Epithelial cell of proximal tubule (primary cell): Measurements from ENCODE around the gene TAS1R3. TPM values are rescaled to one million over a fixed set of nuclear protein-coding genes. Genes with fewer than 3 reads are reported as not detected.

Experiments
- DNase-seq: peaks from one replicate; pipeline ENCODE4 v3.0.0-alpha.2; 2011; ENCODE audit warnings: low read depth
- H3K4me3 ChIP-seq: 2 replicates; pipeline ENCODE4 v1.5.1; 2011; ENCODE audit warnings: low read depth, mild to moderate bottlenecking, low read length
- CTCF ChIP-seq: conservative IDR thresholded peaks from 2 replicates; pipeline ENCODE4 v1.5.1; 2012; ENCODE audit warnings: low read depth, mild to moderate bottlenecking, low read length
- total RNA-seq: library from RNA; depleted of rRNA; stranded (reverse); fragments of >200 nt; gene quantifications from 2 replicates; pipeline ENCODE4 v1.2.3, GENCODE V29; 2015

Gene TAS1R3
- total RNA-seq, 1 donor from 2014 or later, result not detected

- no peak for DNase-seq
- TF ChIP-seq CTCF, result peak; percentile 63
- H3K4me3 ChIP-seq, result no peak overlapping the region
Observed at GRCh38 chr1:1291548-1292441, 39.3 kb upstream of the TAS1R3 start.

GRCh38 chr1:1292442-1292779 is 38.7 kb upstream of the TAS1R3 start:
- no peak overlapping the region for H3K4me3 ChIP-seq
- TF ChIP-seq CTCF, result no peak
- no peak for DNase-seq

- no peak for TF ChIP-seq CTCF
- no peak for DNase-seq
- H3K4me3 ChIP-seq, result no peak overlapping the region
Observed at GRCh38 chr1:1292851-1293250, 38.2 kb upstream of the TAS1R3 start.

GRCh38 chr1:1293263-1294249 is 37.5 kb upstream of the TAS1R3 start:
- no peak overlapping the region for H3K4me3 ChIP-seq
- no peak for DNase-seq
- no peak for TF ChIP-seq CTCF

GRCh38 chr1:1294250-1294890 is 36.7 kb upstream of the TAS1R3 start:
- no peak overlapping the region for H3K4me3 ChIP-seq
- DNase-seq, result no peak
- TF ChIP-seq CTCF, result no peak

GRCh38 chr1:1295154-1295923 is 35.7 kb upstream of the TAS1R3 start:
- H3K4me3 ChIP-seq, result no peak overlapping the region
- TF ChIP-seq CTCF, result no peak
- no peak for DNase-seq
